Kidney (tissue), 14 donors: Measurements from ENCODE around the gene DBNDD1. TPM values are rescaled to one million over a fixed set of nuclear protein-coding genes. Genes with fewer than 3 reads are reported as not detected.

Source experiments
- DNase-seq, 5 donors: peaks; one replicate each; pipeline ENCODE4 v3.0.0-alpha.2; 2013 to 2020
- FAIRE-seq: peaks from 2 replicates; lab custom pipeline; 2012; peaks lifted over from hg19 to GRCh38; lab: Jason Lieb, UNC
- H3K27ac ChIP-seq, 2 donors: one replicate each; pipeline ENCODE4 v1.7.0; 2013; ENCODE audit warnings: low read depth in 2 of 2, low read length in 2 of 2, inconsistent platforms in 1 of 2
- H3K27me3 ChIP-seq: one replicate; pipeline ENCODE4 v1.7.1; 2013; ENCODE audit warnings: low read length, inconsistent platforms; ENCODE audit not compliant: control insufficient read depth, insufficient read depth
- H3K36me3 ChIP-seq, 3 donors: one replicate each; pipeline versions ENCODE4 v1.7.0 to v1.7.1; 2013; ENCODE audit warnings: low read length in 3 of 3, control low read depth in 1 of 3, inconsistent platforms in 1 of 3; ENCODE audit not compliant: insufficient read depth in 3 of 3, control insufficient read depth in 2 of 3
- H3K4me1 ChIP-seq, 3 donors: one replicate each; pipeline versions ENCODE4 v1.7.0 to v1.7.1; 2013; ENCODE audit warnings: low read length in 3 of 3, inconsistent platforms in 1 of 3, low read depth in 1 of 3; ENCODE audit not compliant: control insufficient read depth in 2 of 3, insufficient read depth in 2 of 3
- H3K4me3 ChIP-seq, 3 donors: one replicate each; pipeline versions ENCODE4 v1.7.0 to v1.8.1; 2013; ENCODE audit warnings: low read length in 3 of 3, control low read depth in 1 of 3, inconsistent platforms in 1 of 3
- H3K9ac ChIP-seq, 3 donors: one replicate each; pipeline versions ENCODE4 v1.7.0 to v1.7.1; 2013; ENCODE audit warnings: low read length in 3 of 3, control low read depth in 1 of 3, inconsistent platforms in 1 of 3
- H3K9me3 ChIP-seq, 3 donors: one replicate each; pipeline versions ENCODE4 v1.7.0 to v1.7.1; 2013; ENCODE audit warnings: low read length in 3 of 3, control low read depth in 1 of 3, inconsistent platforms in 1 of 3; ENCODE audit not compliant: control insufficient read depth in 2 of 3, insufficient read depth in 1 of 3
- CTCF ChIP-seq: IDR thresholded peaks from 3 replicates; pipeline ENCODE4 v1.5.1; 2012; ENCODE audit warnings: mild to moderate bottlenecking, moderate library complexity, borderline replicate concordance; ENCODE audit not compliant: insufficient read depth; ENCODE audit errors: extremely low read depth
- intact Hi-C: fragments of 100-400 bp; cut with DNase I; formaldehyde crosslinking; loops from one replicate; pipeline ENCODE4 v1.11.1; 2022
- polyA plus RNA-seq: library from polyadenylated mRNA; stranded (reverse); fragments of 350-450 nt; fragmentation: Illumina TruSeq; extraction: RNeasy Lipid Tissue Mini Kit (QIAGEN cat#74804); gene quantifications from one replicate; pipeline ENCODE4 v1.2.3, GENCODE V29; 2014; ENCODE audit warnings: low read depth, low replicate concordance; ENCODE audit not compliant: insufficient read depth
- total RNA-seq: library from RNA; stranded (reverse); fragmentation: NEBNext Ultra II Directional; extraction: Animal tissue kit (Norgen Biotek cat#: 25700); gene quantifications from one replicate; pipeline ENCODE4 v1.2.1, GENCODE V29; 2021
- donor health status: control.
- donor health status: control.
- donor health status: control.
- donor health status: control.
- donor health status: control.
- donor health status: DM: yes; HTN: yes; CAD: no.
- donor health status: Normal renal cell carcinoma (clear cell type).

Gene DBNDD1
- total and polyA plus RNA-seq, 2 donors from 2014 or later: 15.1 to 16.3 TPM

- Histone ChIP-seq H3K36me3 (peaks cover 11 to 21% (median 15%) of the 10 kb centered on the region in 3 donors), H3K9me3 (peaks cover 0 to 3% (median 0%) of the 10 kb centered on the region in 3 donors), H3K27me3 (no peaks in the 10 kb centered on the region), H3K9ac (no peak overlapping the region), H3K4me1 (no peaks in the 10 kb centered on the region), H3K27ac (no peak overlapping the region), H3K4me3 (no peak overlapping the region)
- no peak for FAIRE-seq
- intact Hi-C loops: no loop called here
- DNase-seq: no peak
- no peak for TF ChIP-seq CTCF
These were observed 9.7 kb upstream of the DBNDD1 start for GRCh38 chr16:90028985-90029384.

GRCh38 chr16:90027611-90028010 lies 8.4 kb upstream of the DBNDD1 start:
- intact Hi-C loops: no loop called here
- H3K36me3 ChIP-seq: peaks cover 11 to 15% (median 11%) of the 10 kb centered on the region in 3 donors
- H3K4me3 ChIP-seq: no peak overlapping the region
- DNase-seq (no peak), FAIRE-seq (no peak)
- peaks cover 0 to 5% (median 0%) of the 10 kb centered on the region in 3 donors for H3K4me1 ChIP-seq
- peaks cover 0 to 3% (median 0%) of the 10 kb centered on the region in 3 donors for H3K9me3 ChIP-seq
- H3K9ac ChIP-seq: no peak overlapping the region
- no peak overlapping the region for H3K27ac ChIP-seq
- H3K27me3 ChIP-seq: no peaks in the 10 kb centered on the region
- TF ChIP-seq CTCF: no peak

- Histone ChIP-seq H3K27ac (no peak overlapping the region), H3K4me1 (peaks cover 0 to 14% (median 0%) of the 10 kb centered on the region in 3 donors), H3K36me3 (peaks cover 0 to 2% (median under 1%) of the 10 kb centered on the region in 3 donors), H3K9ac (no peak overlapping the region), H3K4me3 (no peak overlapping the region), H3K27me3 (no peaks in the 10 kb centered on the region), H3K9me3 (no peaks in the 10 kb centered on the region)
- FAIRE-seq (no peak), DNase-seq (peak in 2 of 5 donors; percentile 18 to 43)
- intact Hi-C loops: no loop called here
- TF ChIP-seq CTCF: no peak
These were observed 6.9 kb upstream of the DBNDD1 start for GRCh38 chr16:90026135-90026534.

GRCh38 chr16:90023078-90023447 lies 3.8 kb upstream of the DBNDD1 start:
- intact Hi-C loops: no loop called here
- no peak for FAIRE-seq
- H3K9ac ChIP-seq: peak overlapping the region; percentile 16 to 71 (median 51)

More at GRCh38 chr16:90023078-90023447, 3.8 kb upstream of the DBNDD1 start:
- TF ChIP-seq CTCF: no peak
- Histone ChIP-seq H3K27me3 (no peaks in the 10 kb centered on the region), H3K4me1 (peaks cover 0 to 26% (median 2%) of the 10 kb centered on the region in 3 donors), H3K27ac (peak overlapping the region in 1 of 2 donors; percentile 63), H3K36me3 (no peaks in the 10 kb centered on the region), H3K9me3 (no peaks in the 10 kb centered on the region), H3K4me3 (peak overlapping the region; percentile 57 to 91 (median 71))
- DNase-seq: peak in 1 of 5 donors; percentile 21
